DND-41 (cell line): ENCODE measurements around the gene NAT9.

ENCODE experiments used
- CTCF ChIP-seq: IDR thresholded peaks from 2 replicates; pipeline ENCODE4 v1.5.1; 2012; ENCODE audit warnings: borderline replicate concordance, low read length, moderate library complexity, mild to moderate bottlenecking; ENCODE audit not compliant: poor library complexity, severe bottlenecking; ENCODE audit errors: extremely low read depth
- EZH2 ChIP-seq: IDR thresholded peaks from 3 replicates; pipeline ENCODE4 v1.6.1; 2012; ENCODE audit warnings: borderline replicate concordance, low read depth, mild to moderate bottlenecking, moderate library complexity, low read length, inconsistent platforms; ENCODE audit not compliant: severe bottlenecking

- TF ChIP-seq CTCF (no peak), EZH2 (no peak)
These were observed 32.7 kb upstream of the NAT9 start for GRCh38 chr17:74808714-74809430.
